HG02970 (cell line): ENCODE data around the gene KIAA2012.
"Not testable (repeated sequence)": the region's sequence is repeated elsewhere in the genome, so short reads cannot be mapped to it uniquely, and the experiment has no call there.

ENCODE experiments used
- ATAC-seq: cut with Tn5 transposase; IDR thresholded peaks from one replicate; pipeline ENCODE4 v1.9.1; 2021; ENCODE audit warnings: mild to moderate bottlenecking, moderate library complexity, moderate number of reproducible peaks; ENCODE audit not compliant: unreplicated experiment, low FRiP score

The KIAA2012 gene

GRCh38 chr2:202172439-202173211 is 99.6 kb downstream of the KIAA2012 start:
- no peak for ATAC-seq

DNA sequence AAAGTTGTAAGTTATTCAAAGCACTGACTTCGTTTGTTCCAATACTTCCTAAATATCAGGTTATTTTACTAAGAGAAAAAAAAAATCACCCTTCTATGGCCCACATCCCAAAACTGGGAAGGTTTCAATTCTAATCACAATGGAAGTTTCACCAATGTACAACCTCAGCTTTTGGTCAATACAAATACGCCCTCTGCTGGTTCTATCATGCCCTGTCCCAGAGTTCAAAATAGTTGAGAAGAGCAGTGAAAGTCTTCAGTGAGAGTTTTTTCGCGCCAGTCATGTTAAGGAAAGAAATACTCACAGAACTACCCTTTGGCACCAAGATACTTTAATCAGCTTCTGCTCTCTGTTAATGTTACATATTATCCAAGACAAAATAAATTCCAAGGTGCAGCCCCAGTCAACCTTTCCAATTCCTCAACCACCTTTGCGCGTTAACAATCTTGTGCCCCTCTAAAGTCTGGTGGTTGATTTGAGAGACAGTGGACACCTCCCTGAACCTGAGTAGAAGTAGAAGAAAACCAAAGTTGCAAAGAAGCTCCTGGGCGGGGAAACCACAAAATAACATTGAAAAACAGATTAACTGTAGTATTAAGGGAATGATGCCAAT is 105.4 kb downstream of the KIAA2012 start:
- ATAC-seq, result no peak

GRCh38 chr2:202184557-202184956 is 111.5 kb downstream of the KIAA2012 start:
- no peak for ATAC-seq

DNA sequence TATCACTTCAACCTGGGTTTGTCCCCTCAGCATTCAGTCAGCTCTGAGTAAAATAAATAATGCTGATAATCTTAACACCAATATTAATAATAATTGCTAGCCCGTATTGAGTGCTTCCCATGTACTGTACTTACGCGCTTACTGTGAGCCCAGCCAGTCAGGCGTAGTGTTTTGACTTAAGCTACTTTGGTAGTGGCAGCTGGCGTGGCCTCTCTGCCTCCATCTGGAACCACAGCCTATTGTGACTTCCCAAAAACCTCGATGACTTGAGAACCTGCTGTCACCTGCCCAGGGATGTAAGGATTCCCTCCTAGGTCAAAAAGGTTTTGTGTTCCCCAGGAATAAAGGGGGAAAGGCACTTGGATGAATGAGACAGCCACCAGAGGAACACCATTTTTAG is 112.1 kb downstream of the KIAA2012 start:
- no peak for ATAC-seq

- no peak for ATAC-seq
These were observed 113.7 kb downstream of the KIAA2012 start for GRCh38 chr2:202186641-202187202.

- no peak for ATAC-seq
These were observed 114.5 kb downstream of the KIAA2012 start for GRCh38 chr2:202187570-202187969.

- no peak for ATAC-seq
These were observed 120.2 kb downstream of the KIAA2012 start for GRCh38 chr2:202193305-202193704.

DNA sequence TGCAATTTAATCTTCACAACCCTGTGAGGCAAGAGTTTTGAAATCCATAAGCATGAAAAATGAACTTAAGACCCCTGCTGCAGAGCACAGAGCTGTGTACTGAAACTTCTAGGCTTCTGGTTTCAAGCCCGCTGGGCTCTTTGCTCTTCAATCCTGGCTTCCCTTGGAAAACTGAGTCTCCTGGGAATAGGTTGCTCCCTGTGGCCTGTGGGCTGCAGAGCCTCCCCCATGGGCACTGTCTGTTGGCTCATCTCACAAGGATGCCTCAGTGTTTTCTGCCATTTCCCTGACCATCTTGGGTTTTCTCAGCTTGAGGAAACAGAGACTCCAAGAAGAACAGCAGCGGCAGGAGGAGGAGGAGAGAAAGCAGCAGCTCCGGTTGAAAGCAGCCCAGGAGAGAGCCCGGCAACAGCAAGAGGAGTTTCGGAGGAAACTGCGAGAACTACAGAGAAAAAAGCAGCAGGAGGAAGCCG is 120.9 kb downstream of the KIAA2012 start:
- no peak for ATAC-seq

DNA sequence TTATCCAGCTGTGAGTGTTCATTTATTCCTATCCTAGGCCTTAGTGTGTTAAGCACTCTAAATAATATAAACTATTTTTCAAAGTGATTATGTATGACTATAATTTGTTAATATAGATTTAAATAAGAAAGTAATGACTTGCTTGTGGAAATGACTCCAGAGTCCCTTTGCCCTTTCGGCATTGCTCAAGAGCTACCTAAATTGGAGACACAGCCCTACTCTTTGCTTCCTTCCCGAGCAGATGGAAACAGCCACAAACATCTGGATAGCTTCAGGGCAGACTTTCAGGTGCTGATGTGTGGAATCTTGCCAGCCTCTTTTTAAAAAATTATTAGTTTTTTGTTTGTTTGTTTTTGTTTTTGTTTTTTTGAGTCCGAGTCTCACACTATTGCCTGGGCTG is 121.4 kb downstream of the KIAA2012 start:
- ATAC-seq, result no peak

DNA sequence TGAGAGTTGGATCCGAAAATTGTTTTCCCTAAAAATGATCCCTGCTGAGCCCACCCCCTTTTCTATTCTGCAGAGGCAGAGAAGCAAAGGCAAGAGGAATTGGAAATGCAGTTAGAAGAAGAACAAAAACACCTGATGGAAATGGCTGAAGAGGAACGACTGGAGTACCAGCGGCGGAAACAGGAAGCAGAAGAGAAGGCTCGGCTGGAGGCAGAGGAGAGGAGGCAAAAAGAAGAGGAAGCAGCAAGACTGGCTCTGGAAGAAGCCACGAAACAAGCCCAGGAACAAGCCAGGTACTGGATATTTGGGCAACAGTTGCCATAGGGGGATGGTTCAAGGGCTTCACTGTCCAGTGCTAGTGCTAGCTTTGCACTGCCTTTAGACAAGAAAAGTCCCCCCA is 123.7 kb downstream of the KIAA2012 start:
- no peak for ATAC-seq

DNA sequence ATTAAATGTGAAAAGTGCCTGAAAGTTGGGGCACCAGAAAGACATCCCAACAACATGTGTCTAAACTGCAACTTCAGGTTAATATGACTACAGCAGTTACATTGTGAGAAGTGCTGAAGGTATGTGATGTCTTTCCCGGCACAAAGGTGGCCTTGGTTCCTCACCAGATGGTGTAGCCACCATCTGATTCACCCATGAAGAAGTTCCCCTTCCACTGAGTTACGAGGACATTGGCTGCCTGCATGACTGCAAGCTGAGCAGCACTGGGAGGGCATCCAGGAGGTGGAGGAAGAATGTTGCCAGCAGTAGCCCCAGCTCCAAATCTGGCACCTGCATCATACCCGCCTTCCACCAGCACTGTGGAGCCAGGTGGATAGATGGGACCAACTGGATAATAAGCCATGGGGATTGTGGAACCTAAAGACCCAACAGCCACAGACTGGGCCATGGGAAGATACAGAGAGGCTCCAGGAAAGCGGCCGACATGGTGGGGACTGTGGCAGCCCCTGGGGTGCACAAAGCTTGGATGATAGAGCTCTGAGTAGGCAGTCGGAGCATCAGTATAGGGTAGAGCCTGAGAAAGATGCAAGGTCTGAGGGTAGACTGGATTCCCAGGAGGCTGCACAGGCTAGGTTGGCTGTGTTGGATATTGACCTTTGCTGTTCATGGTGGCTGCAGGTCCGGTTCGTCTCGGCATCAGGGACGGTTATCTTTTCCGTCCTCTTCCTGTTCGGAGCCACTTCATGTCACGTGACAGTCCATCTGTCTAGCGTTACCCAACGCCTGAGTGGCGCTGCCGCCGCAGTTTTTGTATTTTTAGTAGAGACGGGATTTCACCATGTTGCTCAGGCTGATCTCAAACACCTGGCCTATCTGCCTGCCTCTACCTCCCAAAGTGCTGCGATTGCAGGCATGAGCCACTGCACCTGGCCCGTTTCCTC is 128.4 kb downstream of the KIAA2012 start:
- ATAC-seq, result no peak

DNA sequence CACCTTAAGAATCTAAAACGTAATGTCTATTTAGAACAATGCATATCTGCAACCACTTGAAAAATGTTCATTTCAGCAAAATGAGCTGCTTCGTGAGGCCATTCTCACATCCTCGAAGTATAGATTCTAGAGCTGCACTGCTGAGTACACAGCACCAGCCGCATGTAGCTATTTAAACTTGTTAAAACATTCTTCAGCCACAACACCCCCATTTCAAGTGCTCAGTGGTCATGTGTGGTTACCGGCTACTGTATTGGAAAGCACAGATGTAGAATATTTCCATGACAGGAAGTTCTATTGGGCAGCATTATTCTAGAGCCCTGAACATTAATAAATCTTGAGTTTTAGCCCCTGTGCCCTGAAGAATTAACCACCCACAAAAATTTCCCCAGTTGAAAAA is 130.3 kb downstream of the KIAA2012 start:
- ATAC-seq, result no peak

GRCh38 chr2:202204855-202205254 is 131.8 kb downstream of the KIAA2012 start:
- ATAC-seq, result no peak

DNA sequence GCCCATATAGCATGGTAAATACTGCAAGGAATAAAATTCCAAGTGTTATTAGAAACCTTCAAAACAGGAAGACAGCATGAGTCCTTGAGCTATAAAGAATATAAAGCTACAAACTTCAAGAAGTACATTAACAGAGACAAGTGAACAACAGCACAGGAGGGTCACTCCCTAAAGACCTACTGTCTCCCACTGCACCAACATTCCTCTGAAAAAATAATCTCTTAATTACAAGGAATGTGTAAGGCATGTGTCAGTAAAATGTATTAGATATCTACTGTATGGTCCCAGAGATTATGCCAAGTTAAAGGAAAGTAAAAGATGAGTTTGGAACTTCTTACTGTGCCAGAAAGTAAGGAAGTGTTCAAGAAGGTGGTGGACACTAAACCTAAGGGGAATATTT is 135.5 kb downstream of the KIAA2012 start:
- ATAC-seq, result no peak

DNA sequence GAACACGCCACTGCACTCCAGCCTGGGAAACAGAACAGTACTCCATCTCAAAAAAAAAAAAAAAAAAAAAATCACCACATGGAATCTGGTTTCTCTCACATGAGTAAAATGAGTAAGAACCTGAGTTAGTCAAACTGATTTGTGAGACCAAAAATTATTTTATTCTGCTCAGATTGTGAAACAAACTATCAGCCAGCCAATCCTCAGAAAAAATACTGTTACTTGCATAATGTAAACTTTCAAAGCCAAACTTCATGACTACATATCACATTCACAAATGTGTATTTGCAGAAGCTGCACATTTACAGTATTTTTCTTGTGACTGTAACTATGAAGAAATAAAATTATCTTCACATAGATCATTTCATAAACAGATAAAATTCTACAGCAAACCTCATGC is 142.1 kb downstream of the KIAA2012 start:
- ATAC-seq, result no peak

- no peak for ATAC-seq
These were observed 148.8 kb downstream of the KIAA2012 start for GRCh38 chr2:202221873-202222272.

GRCh38 chr2:202237787-202238233 is 164.8 kb downstream of the KIAA2012 start:
- peak; percentile 36 for ATAC-seq

GRCh38 chr2:202238234-202239197 is 165.5 kb downstream of the KIAA2012 start, which contains the start of gene SUMO1:
SUMO1 (minus strand) TSS chr2:202238597; CDS start chr2:202238451, 146 bp downstream.
- ATAC-seq, result peak; percentile 83

DNA sequence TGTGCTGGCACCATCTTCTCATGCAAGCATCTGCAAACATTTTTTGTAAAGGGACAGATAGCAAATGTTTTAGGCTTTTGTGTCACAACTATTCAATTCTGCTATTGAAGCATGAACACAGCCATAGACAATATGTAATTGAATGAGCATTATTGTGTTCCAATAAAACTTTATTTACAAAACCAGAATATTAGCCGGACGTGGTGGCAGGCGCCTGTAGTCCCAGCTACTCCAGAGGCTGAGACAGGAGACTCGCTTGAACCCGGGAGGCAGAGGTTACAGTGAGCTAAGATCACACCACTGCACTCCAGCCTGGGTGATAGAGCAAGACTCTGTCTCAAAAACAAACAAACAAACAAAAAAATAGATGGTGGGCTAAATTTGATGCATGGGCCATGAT is 174.7 kb downstream of the KIAA2012 start:
- ATAC-seq, result not testable (repeated sequence)
